Uterus (tissue), 4 donors: ENCODE results near the gene HSD17B8. TPM values are rescaled to one million over a fixed set of nuclear protein-coding genes. Genes with fewer than 3 reads are reported as not detected.

Source experiments
- DNase-seq, 2 donors: peaks; one replicate each; pipeline ENCODE4 v3.0.0-alpha.2; 2019 to 2020
- H3K27ac ChIP-seq, 2 donors: fragments of 200-600 bp; sonication (generic); 1 replicate in 1 of 2; 2 replicates in 1 of 2; pipeline ENCODE4 v1.5.1; 2016 to 2018
- H3K27me3 ChIP-seq, 2 donors: fragments of 200-600 bp; sonication (generic); one replicate each; pipeline ENCODE4 v1.5.1; 2018 to 2019; ENCODE audit warnings: control low read depth in 1 of 2
- H3K36me3 ChIP-seq, 2 donors: fragments of 200-600 bp; sonication (generic); one replicate each; pipeline ENCODE4 v1.5.1; 2019; ENCODE audit warnings: control low read depth in 1 of 2
- H3K4me1 ChIP-seq, 2 donors: fragments of 200-600 bp; sonication (generic); one replicate each; pipeline ENCODE4 v1.5.1; 2018 to 2019; ENCODE audit warnings: control low read depth in 1 of 2
- H3K4me3 ChIP-seq, 2 donors: fragments of 200-600 bp; sonication (generic); 1 replicate in 1 of 2; 2 replicates in 1 of 2; pipeline ENCODE4 v1.5.1; 2018 to 2019; ENCODE audit warnings: mild to moderate bottlenecking in 1 of 2
- H3K9me3 ChIP-seq, 2 donors: fragments of 200-600 bp; sonication (generic); one replicate each; pipeline ENCODE4 v1.5.1; 2019; ENCODE audit warnings: control low read depth in 1 of 2
- CTCF ChIP-seq, 4 experiments: fragments of 200-600 bp in 2 of 4; fragments of 450-650 bp in 2 of 4; sonication (generic) in 2 of 4; IDR thresholded peaks; one replicate each; pipeline ENCODE4 v1.5.1; 2016 to 2019; ENCODE audit warnings: antibody characterized with exemption in 4 of 4, mild to moderate bottlenecking in 2 of 4, moderate library complexity in 1 of 4
- POLR2A ChIP-seq, 2 donors: fragments of 450-650 bp; IDR thresholded peaks; one replicate each; pipeline ENCODE4 v1.6.1; 2016; ENCODE audit warnings: antibody characterized with exemption in 2 of 2, mild to moderate bottlenecking in 1 of 2, moderate library complexity in 1 of 2
- intact Hi-C: fragments of 100-400 bp; cut with DNase I; formaldehyde crosslinking; loops from one replicate; pipeline ENCODE4 v1.15.1; 2023; ENCODE audit warnings: low total_unique reads
- total RNA-seq, 4 donors: library from RNA; depleted of rRNA in 3 of 4; stranded (reverse); fragments of >200 nt in 3 of 4; gene quantifications; one replicate each; pipeline versions ENCODE4 v1.1.0 to v1.2.4, GENCODE V29; 2014 to 2023
- donor health status: DM: yes; HTN: yes; CAD: no.

Gene HSD17B8
- total RNA-seq, 4 donors from 2014 or later = 2.6 to 11.3 (median 5.8) TPM; not detected in 1

- Histone ChIP-seq H3K36me3 (no peaks in the 10 kb centered on the region), H3K9me3 (no peaks in the 10 kb centered on the region), H3K27ac (no peak overlapping the region), H3K27me3 (no peaks in the 10 kb centered on the region), H3K4me3 (no peak overlapping the region), H3K4me1 (peaks cover 0 to 6% of the 10 kb centered on the region in 2 donors)
- intact Hi-C loops = loop anchor here (5.0 kb wide), 1 partner anchor 86 kb away; no protein-coding TSS in a partner anchor
- TF ChIP-seq POLR2A (IDR thresholded peaks at IDR 0.05) (no peak), CTCF (IDR thresholded peaks at IDR 0.05) (no peak)
- no peak for DNase-seq
Observed at GRCh38 chr6:33160728-33161344, 43.6 kb upstream of the HSD17B8 start.

GRCh38 chr6:33161354-33162331 is 42.8 kb upstream of the HSD17B8 start:
- H3K27ac ChIP-seq = peak overlapping the region in 1 of 2 donors; percentile 47
- H3K27me3 ChIP-seq = no peaks in the 10 kb centered on the region
- TF ChIP-seq POLR2A (IDR thresholded peaks at IDR 0.05) = no peak
- peak; percentile 90 to 97 (median 92) for TF ChIP-seq CTCF (IDR thresholded peaks at IDR 0.05)
- H3K4me3 ChIP-seq = peak overlapping the region; percentile 40 to 46
- H3K9me3 ChIP-seq = no peaks in the 10 kb centered on the region
- intact Hi-C loops = loop anchor here (5.0 kb wide), 1 partner anchor 86 kb away; no protein-coding TSS in a partner anchor
- H3K4me1 ChIP-seq = peaks cover 0 to 6% of the 10 kb centered on the region in 2 donors
- no peaks in the 10 kb centered on the region for H3K36me3 ChIP-seq
- peak; percentile 72 to 83 for DNase-seq

GRCh38 chr6:33163540-33163939 is 40.9 kb upstream of the HSD17B8 start:
- TF ChIP-seq CTCF (IDR thresholded peaks at IDR 0.05) (no peak), POLR2A (IDR thresholded peaks at IDR 0.05) (no peak)
- Histone ChIP-seq H3K4me1 (peaks cover 0 to 6% of the 10 kb centered on the region in 2 donors), H3K27ac (no peak overlapping the region), H3K4me3 (no peak overlapping the region), H3K9me3 (no peaks in the 10 kb centered on the region), H3K36me3 (no peaks in the 10 kb centered on the region), H3K27me3 (no peaks in the 10 kb centered on the region)
- intact Hi-C loops = loop anchor here (5.0 kb wide), 1 partner anchor 84 kb away; no protein-coding TSS in a partner anchor
- DNase-seq = no peak

GRCh38 chr6:33164176-33164575 is 40.3 kb upstream of the HSD17B8 start:
- Histone ChIP-seq H3K27me3 (no peaks in the 10 kb centered on the region), H3K9me3 (no peaks in the 10 kb centered on the region), H3K27ac (no peak overlapping the region), H3K36me3 (no peaks in the 10 kb centered on the region), H3K4me1 (peaks cover 0 to 6% of the 10 kb centered on the region in 2 donors), H3K4me3 (no peak overlapping the region)
- TF ChIP-seq CTCF (IDR thresholded peaks at IDR 0.05) (no peak), POLR2A (IDR thresholded peaks at IDR 0.05) (no peak)
- intact Hi-C loops = loop anchor here (5.0 kb wide), 1 partner anchor 83 kb away; no protein-coding TSS in a partner anchor
- DNase-seq = no peak
